NCI-H1436 (cell line): Measurements from ENCODE around the gene ARMC9.

Experiments
- DNase-seq: peaks from one replicate; lab custom pipeline; 2025; lab: John Stamatoyannopoulos, UW

ARMC9 gene

GRCh38 chr2:231421051-231421580, 222.7 kb downstream of the ARMC9 start:
- no peak for DNase-seq

DNA sequence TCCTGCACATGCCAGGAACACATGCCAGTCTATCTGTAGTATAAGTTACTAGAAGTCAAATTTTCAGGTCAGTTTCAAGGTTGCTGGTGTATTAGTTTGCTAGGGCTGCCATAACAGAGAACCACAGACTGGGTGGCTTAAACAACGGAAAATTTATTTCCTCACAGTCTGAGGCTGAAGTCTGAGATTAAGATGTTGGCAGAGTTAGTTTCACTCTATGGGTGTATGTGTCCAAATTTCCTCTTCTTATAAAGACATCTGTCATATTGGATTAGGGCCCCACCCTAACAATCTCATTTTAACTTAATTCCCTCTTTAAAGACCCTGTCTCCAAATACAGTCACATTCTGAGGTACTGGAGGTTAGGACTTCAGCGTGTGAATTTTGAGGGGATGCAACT, 223.6 kb downstream of the ARMC9 start:
- DNase-seq = no peak

- DNase-seq = no peak
These were observed 224.7 kb downstream of the ARMC9 start for GRCh38 chr2:231423176-231423575.
